Kidney epithelial cell (primary cell): ENCODE results near the gene SPEG. TPM values are rescaled to one million over a fixed set of nuclear protein-coding genes. Genes with fewer than 3 reads are reported as not detected.

Experiments used
- DNase-seq: peaks from one replicate; pipeline ENCODE4 v3.0.0-alpha.2; 2010; ENCODE audit warnings: low read depth
- H3K27me3 ChIP-seq: 2 replicates; pipeline ENCODE4 v1.6.0; 2011; ENCODE audit warnings: low read length; ENCODE audit not compliant: control insufficient read depth, insufficient read depth
- H3K36me3 ChIP-seq: 2 replicates; pipeline ENCODE4 v1.5.1; 2011; ENCODE audit warnings: low read length; ENCODE audit not compliant: control insufficient read depth, insufficient read depth
- H3K4me3 ChIP-seq: 2 replicates; pipeline ENCODE4 v1.5.1; 2011; ENCODE audit warnings: low read depth, mild to moderate bottlenecking, control low read depth, low read length
- CTCF ChIP-seq: IDR thresholded peaks from 2 replicates; pipeline ENCODE4 v1.5.1; 2011; ENCODE audit warnings: mild to moderate bottlenecking, moderate library complexity, low read length, control low read depth, inconsistent platforms; ENCODE audit not compliant: insufficient read depth, poor library complexity, severe bottlenecking
- total RNA-seq: library from RNA; depleted of rRNA; stranded (reverse); fragments of >200 nt; gene quantifications from 2 replicates; pipeline ENCODE4 v1.2.3, GENCODE V29; 2015

Gene SPEG
- total RNA-seq, 1 donor from 2014 or later: 9.9 TPM

DNA sequence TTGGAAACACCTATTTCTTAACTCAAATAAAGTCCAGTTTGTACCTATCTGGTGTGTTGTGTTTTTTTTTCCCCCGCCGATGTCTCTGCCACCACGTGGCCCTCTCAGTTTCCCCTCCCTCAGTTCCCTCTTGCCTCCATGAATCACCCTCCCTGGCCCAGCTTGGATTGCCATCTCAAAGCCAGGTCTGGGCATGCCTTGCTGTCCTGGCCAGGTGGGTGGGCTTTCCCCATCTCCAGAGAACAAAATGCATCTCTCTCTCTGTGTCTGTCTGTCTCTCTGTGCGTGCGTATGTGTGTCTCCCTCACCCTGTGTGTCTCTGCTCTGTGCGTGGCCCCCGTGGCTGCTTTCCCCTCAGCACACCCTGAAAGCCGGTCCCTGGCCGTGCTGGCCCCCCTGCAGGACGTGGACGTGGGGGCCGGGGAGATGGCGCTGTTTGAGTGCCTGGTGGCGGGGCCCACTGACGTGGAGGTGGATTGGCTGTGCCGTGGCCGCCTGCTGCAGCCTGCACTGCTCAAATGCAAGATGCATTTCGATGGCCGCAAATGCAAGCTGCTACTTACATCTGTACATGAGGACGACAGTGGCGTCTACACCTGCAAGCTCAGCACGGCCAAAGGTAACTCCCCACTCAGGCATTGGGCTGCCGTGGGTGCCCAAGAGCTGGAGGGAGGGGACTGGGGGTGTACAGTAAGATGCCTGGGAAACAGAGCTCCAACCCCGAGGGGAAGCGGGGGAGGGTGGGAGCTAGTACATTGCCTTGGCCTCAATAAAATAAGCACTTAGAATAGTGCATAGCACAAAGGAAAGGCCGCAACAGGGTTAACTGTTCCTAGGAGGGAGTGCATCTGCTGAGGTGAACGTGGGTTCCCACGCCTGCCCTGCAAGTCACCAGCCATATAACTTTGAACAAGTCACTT, 32.4 kb downstream of the SPEG start:
- no peaks in the 10 kb centered on the region for H3K27me3 ChIP-seq
- DNase-seq: no peak
- H3K4me3 ChIP-seq: no peak overlapping the region
- H3K36me3 ChIP-seq: peaks cover 5% of the 10 kb centered on the region
- TF ChIP-seq CTCF: no peak

GRCh38 chr2:219467736-219468075, 33.1 kb downstream of the SPEG start:
- Histone ChIP-seq H3K36me3 (peaks cover 3% of the 10 kb centered on the region), H3K4me3 (no peak overlapping the region), H3K27me3 (no peaks in the 10 kb centered on the region)
- no peak for DNase-seq
- no peak for TF ChIP-seq CTCF

- H3K4me3 ChIP-seq: no peak overlapping the region
- no peaks in the 10 kb centered on the region for H3K27me3 ChIP-seq
- peaks cover 3% of the 10 kb centered on the region for H3K36me3 ChIP-seq
- TF ChIP-seq CTCF: no peak
- DNase-seq: no peak
Observed at GRCh38 chr2:219468410-219469185, 34.0 kb downstream of the SPEG start.

DNA sequence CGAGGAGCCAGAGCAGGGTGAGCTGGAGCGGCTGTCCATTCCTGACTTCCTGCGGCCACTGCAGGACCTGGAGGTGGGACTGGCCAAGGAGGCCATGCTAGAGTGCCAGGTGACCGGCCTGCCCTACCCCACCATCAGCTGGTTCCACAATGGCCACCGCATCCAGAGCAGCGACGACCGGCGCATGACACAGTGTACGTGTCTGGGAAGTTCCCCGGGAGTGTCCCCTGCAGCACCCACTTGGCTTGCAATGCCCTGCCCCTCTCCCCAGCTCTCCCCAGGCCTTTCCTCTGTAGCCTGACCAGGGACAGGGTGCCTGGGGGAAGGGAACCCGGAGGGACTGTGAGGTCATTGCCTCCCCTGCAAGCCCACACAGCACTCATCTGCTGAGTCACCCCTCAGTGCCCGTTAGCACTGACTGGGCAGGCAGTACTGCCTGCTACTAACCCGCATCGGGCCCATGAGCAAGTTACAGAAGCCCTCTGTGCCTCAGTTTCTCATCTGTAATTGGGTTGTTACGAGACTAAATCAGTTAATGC, 34.6 kb downstream of the SPEG start:
- no peak for DNase-seq
- TF ChIP-seq CTCF: no peak
- H3K36me3 ChIP-seq: peaks cover 3% of the 10 kb centered on the region

GRCh38 chr2:219470429-219470828, 35.8 kb downstream of the SPEG start:
- peaks cover 3% of the 10 kb centered on the region for H3K36me3 ChIP-seq
- no peak overlapping the region for H3K4me3 ChIP-seq
- DNase-seq: no peak
- no peak for TF ChIP-seq CTCF
- no peaks in the 10 kb centered on the region for H3K27me3 ChIP-seq

More for the DNA sequence above, 34.6 kb downstream of the SPEG start:
- Histone ChIP-seq H3K4me3 (no peak overlapping the region), H3K27me3 (no peaks in the 10 kb centered on the region)
